ENCODE data around the gene BTBD18. TPM values are rescaled to one million over a fixed set of nuclear protein-coding genes. Genes with fewer than 3 reads are reported as not detected.

BTBD18 gene, protein sequence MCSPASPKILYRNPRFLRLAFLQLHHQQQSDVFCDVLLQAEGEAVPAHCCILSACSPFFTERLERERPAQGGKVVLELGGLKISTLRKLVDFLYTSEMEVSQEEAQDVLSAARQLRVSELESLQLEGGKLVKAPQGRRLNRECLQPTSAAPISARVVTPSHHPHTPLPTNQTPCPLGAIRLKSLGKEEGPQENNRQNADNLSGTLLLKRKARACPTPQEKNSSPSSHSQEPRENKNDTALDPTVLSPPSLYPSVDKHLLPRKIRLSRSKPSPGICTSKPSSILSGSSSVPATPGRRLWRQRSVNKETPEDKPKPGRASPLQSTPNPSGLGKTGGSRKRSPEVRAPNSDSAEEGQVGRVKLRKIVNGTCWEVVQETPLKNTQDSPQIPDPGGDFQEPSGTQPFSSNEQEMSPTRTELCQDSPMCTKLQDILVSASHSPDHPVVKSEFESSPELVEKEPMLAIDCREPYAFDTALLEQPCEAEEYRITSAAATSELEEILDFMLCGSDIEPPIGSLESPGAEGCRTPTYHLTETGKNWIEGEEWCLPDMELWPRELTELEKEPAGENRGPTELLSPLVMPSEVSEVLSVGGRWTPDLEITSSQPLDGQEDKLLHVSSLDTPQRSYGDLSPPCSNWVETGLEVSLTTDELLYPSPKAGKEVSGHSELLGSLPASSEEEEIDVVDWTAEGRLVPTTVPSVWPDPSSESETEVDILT
- not detected in 2 replicates for polyA plus RNA-seq (2014; cell fraction: cytosol; rRNA removed)
- not detected in 2 replicates for polyA plus RNA-seq (2014; cell fraction: nucleus; rRNA removed)

GRCh38 chr11:57751676-57752253 is at the start of gene BTBD18:
Gene BTBD18, minus strand, starts transcription at chr11:57751819. Its CDS starts 631 bp downstream, at chr11:57751188.
- DNase-seq (ENCODE audit: low spot score): peak; percentile 26

GRCh38 chr11:57801183-57801485 is 49.5 kb upstream of the BTBD18 start:
- DNase-seq (ENCODE audit: low spot score): no peak

DNA sequence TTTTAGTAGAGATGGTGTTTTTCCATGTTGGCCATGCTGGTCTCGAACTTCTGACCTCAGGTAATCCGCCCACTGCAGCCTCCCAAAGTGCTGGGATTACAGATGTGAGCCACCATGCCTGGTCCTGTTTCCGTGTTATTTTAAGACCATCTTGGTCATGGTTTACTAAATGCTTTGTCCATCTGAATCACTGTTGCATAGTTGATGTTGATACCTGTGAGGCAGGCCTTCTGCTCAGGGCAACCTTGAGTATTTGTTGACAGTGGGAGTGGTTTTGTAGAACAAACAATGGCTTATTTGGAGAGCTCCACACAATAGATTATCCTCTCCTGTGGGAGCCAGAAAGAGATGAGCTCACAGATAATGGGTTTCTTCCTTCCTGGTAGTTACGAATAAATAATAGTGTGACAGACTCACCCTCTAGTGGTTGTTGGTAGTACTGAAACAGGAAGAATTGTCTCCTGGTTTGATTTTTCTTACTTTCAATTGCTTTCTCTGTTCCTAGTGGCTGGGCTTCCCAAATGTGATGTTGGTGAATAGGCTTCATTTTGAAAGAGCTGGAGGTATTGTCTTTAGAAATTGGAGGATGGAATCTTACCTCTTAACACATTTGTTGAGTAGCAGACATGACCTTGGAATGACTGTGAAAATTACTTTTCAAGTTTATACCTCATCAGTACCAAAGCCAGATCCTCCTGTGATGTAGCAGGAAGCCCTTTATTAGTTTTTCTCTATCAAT is 49.0 kb upstream of the BTBD18 start:
- DNase-seq (ENCODE audit: low spot score): peak; percentile 71

DNA sequence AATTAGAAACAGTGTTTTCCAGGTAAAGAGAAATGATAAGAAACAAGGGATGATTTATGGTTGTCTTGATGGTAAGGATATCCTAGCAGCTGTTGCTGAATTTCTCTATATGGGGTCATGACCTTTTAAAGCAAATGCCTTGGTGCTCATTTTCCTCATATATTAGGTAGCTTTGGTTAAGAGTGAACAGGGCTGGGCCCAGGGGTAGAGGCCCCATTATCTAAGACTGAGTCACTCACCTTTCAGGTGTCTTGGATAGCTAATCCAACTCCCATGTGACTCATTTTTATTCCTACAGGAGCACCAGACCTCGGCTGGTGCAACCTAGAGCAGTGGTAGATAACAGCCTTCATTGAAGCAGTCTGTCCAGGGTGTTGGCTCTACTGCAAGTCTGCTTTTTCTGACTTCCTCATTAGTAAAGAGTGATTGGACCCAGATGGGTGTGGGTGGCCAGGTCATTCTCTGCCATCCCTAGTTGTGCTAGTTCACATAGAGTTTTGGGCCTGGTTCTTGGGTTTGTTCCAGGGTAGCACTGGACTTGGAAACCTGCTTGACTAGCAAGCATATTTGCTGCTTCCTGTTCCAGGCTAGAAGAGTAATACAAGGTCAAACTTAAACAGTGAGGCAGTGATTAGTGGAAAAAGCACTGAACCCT is 47.4 kb upstream of the BTBD18 start:
- no peak for DNase-seq (ENCODE audit: low spot score)

DNA sequence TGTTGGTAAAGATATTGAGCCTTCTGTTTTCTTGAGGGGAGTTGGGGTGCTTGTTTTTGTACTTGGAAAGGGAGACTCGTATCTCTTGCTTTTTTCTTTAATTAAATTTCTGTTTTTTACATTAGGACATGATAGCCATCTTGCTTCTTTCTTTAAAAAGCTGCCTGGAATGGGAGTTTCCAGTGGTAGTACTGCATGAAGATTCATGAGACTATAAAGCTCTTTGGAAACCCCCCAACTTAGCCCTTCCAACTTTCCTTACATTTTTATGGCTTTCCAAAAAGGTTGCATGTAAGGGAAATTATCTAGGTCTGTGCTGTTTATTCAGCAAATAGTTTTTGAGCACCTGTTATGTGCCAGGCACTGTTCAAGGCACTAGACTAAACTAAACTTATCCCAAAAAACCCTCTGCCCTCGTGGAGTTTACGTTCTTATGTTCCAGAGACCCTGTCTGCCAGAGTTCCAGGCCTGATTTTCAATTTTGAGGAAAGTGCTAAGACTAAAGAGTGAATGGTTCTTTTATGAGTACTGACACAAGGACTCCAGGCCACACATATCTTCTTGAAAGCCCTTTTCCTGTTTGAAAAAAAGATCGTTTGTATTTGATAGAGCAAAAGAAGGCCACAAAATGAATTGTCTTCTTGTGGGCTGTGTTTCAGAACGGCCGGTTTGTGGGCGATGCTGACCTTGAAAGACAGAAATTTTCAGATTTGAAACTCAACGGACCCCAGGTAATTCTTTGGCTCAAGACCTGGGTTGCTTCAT is 41.9 kb upstream of the BTBD18 start:
- DNase-seq (ENCODE audit: low spot score): no peak

DNA sequence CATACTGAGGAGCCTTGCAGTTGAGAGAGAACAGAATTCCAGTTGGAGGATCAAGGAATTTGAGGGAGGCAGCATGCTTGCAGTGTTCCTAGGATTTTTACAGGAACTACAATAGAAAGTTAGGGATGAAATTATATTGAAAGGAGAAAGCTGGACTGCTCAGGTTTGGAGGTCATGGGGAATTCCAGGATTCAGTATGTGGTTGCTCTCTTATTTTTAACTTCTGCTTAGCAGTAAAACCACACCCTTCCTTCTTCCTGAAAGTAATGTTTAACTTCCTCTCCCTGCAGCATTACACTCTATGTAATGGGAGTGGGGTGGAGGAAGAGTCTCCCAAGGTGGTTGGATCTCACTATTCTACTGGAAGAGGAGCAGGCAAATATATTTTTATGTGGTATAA is 41.3 kb upstream of the BTBD18 start:
- DNase-seq (ENCODE audit: low spot score): no peak

- no peak for DNase-seq (ENCODE audit: low spot score)
Measured at GRCh38 chr11:57792060-57792541, 40.5 kb upstream of the BTBD18 start.

DNA sequence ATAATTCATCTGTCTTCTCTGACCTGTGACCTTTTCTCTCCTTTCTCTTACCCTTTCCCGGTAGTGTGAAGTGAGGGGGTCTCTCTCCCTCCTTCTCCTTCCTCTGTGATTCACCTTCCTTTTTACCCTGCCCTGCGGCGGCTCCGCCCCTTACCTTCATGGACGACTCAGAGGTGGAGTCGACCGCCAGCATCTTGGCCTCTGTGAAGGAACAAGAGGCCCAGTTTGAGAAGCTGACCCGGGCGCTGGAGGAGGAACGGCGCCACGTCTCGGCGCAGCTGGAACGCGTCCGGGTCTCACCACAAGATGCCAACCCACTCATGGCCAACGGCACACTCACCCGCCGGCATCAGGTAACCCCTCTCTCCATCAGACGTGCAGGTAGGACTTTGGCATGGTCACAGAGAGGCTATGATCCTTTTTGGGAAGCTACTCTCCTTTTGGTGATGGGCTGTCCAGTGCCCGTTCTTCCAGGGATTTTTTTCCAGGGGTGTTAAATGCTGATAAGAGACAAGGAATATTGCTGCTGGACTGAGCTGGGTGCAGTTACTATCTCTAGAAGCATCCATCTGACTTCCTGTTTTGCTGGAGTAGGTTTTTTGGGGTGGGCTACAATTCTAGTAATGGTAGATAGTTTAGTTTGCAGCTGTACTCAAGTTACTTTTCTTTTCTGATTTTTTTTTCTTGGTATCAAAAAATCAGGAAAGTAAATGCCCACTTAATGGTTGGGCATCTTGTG is 39.9 kb upstream of the BTBD18 start:
- no peak for DNase-seq (ENCODE audit: low spot score)

- no peak for DNase-seq (ENCODE audit: low spot score)
Measured at GRCh38 chr11:57788703-57789088, 37.1 kb upstream of the BTBD18 start.

- no peak for DNase-seq (ENCODE audit: low spot score)
Measured at GRCh38 chr11:57787920-57788702, 36.5 kb upstream of the BTBD18 start.

DNA sequence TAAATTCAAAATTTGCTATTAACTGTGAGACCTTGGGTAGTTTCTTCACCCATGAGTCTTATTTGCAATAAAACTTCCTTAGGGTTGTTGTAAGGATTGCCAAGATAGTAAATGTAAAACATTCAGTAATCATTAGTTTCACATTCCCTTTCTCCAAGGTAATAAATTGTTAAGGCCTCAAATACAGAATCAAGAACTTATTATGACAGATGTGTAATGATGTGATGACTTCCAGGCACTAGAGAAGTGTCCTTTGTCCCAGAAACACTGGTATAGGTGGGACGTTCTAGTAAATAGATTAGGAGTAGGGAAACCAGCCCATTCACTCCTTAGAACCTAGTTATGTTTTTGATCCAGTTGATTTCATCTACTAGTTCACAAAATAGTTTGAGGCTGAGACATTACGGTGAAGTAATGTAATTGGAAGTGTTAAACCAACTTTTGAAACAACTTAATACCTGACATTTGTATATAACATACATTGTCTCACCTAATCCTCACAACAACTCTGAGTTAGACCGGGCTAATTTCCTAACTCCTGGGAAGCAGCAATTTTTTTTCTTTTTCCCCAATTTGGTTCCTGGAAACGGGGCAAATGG is 35.5 kb upstream of the BTBD18 start:
- no peak for DNase-seq (ENCODE audit: low spot score)

- DNase-seq (ENCODE audit: low spot score): no peak
Measured at GRCh38 chr11:57786436-57786835, 34.8 kb upstream of the BTBD18 start.

DNA sequence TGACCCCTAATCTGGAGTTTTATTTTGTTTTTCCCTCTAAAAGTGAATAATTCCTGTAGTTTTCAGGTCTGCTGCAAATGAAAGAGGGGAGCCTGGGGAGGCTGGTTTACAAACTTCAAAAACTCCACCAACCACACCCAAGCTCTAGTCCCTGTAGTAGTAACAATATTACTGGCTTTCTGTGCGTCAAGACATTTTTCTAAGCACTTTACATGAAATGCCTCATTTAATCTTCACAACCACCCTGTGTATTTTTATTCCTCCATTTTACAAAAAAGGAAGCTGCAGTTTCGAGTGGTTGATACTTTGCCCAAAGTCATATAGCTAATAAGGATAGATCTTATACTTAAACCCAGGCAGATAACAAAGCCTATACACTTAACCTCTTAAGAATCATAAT is 33.5 kb upstream of the BTBD18 start:
- DNase-seq (ENCODE audit: low spot score): no peak

GRCh38 chr11:57781529-57781943 is 29.9 kb upstream of the BTBD18 start:
- DNase-seq (ENCODE audit: low spot score): no peak

DNA sequence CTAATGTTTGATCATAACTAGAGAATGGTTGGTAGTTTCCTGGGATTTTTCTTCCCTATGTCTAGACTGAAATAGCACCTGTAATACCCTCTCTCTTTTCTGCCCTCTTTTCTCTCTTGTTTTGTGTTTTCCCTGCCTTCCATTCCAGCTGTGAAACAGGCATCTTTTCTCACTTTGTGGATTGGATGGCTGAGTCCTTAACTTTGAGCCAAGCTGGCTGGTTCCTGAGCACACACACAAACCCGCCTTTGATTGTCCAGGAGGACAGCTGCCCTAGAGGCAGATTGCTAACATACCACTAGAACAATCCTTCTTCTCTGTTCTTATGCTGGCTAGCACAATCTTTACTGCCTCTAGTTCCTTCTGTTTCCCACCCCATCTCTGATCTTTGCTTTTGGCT is 27.7 kb upstream of the BTBD18 start:
- no peak for DNase-seq (ENCODE audit: low spot score)

GRCh38 chr11:57778318-57779037 is 26.9 kb upstream of the BTBD18 start:
- DNase-seq (ENCODE audit: low spot score): peak; percentile 60

DNA sequence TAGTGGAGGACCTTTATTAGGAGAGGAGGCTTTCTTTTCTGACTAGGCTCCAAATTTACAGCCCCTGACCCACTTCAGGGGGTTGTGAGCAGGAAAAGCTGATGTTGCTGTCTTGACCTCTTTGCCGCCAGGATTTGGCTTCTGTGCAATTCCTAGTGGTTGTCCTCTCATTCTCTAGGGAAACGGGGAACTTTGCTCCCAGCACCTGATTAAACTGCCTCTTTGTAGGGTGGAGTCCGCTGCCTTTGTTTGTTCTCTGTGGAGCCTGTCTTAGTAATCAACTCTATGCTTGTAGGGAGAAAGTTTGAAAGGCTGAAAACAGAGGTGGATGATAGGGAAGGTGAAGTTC is 26.3 kb upstream of the BTBD18 start:
- DNase-seq (ENCODE audit: low spot score): no peak

Measured in SK-N-DZ (cell line).